ENCODE measurements around the gene FAM114A1. TPM values are rescaled to one million over a fixed set of nuclear protein-coding genes. Genes with fewer than 3 reads are reported as not detected.

FAM114A1 gene
- total RNA-seq, 2 donors from 2014 or later: 76.3 to 88.3 TPM

GRCh38 chr4:38846015-38846414 lies 21.6 kb upstream of the FAM114A1 start:
- Histone ChIP-seq H3K9me3 (no peaks in the 10 kb centered on the region), H3K4me1 (no peaks in the 10 kb centered on the region), H3K36me3 (no peaks in the 10 kb centered on the region), H3K27me3 (no peaks in the 10 kb centered on the region), H3K4me3 (no peak overlapping the region), H3K27ac (no peak overlapping the region), H3K9ac (ENCODE audit: low read depth in 2 of 2, low read length in 2 of 2) (no peak overlapping the region)
- intact Hi-C loops (cut with DNase I): no loop called here
- DNase-seq: no peak
- TF ChIP-seq, protein P1, sequence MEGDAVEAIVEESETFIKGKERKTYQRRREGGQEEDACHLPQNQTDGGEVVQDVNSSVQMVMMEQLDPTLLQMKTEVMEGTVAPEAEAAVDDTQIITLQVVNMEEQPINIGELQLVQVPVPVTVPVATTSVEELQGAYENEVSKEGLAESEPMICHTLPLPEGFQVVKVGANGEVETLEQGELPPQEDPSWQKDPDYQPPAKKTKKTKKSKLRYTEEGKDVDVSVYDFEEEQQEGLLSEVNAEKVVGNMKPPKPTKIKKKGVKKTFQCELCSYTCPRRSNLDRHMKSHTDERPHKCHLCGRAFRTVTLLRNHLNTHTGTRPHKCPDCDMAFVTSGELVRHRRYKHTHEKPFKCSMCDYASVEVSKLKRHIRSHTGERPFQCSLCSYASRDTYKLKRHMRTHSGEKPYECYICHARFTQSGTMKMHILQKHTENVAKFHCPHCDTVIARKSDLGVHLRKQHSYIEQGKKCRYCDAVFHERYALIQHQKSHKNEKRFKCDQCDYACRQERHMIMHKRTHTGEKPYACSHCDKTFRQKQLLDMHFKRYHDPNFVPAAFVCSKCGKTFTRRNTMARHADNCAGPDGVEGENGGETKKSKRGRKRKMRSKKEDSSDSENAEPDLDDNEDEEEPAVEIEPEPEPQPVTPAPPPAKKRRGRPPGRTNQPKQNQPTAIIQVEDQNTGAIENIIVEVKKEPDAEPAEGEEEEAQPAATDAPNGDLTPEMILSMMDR (IDR thresholded peaks at IDR 0.05): no peak

GRCh38 chr4:38855466-38855865 lies 12.1 kb upstream of the FAM114A1 start:
- intact Hi-C loops (cut with DNase I): loop anchor here (5.0 kb wide), 1 partner anchor 98 kb away; no protein-coding TSS in a partner anchor
- Histone ChIP-seq H3K36me3 (no peaks in the 10 kb centered on the region), H3K4me1 (no peaks in the 10 kb centered on the region), H3K9ac (ENCODE audit: low read depth in 2 of 2, low read length in 2 of 2) (no peak overlapping the region), H3K9me3 (no peaks in the 10 kb centered on the region), H3K4me3 (no peak overlapping the region), H3K27ac (no peak overlapping the region), H3K27me3 (no peaks in the 10 kb centered on the region)
- DNase-seq: no peak
- TF ChIP-seq, protein P1 (IDR thresholded peaks at IDR 0.05): no peak

DNA sequence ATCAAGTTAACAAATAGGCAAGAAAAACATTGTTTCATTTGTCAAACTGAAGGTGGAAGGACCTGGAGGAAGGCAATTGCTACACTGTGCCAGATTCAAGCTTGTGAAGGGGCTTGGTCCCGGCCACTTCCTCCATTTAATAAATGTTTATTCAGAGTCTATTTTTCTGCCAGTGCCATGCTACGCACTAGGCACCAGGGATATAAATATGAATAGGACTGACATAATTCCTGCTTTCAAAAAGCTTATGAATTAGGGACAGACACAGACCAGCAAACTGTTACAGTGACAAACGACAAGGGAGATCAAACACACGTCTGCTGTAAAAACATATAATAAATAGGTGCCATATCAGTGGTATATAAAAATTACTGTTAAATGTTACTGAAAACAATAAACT lies 11.6 kb upstream of the FAM114A1 start:
- peak overlapping the region in 1 of 2 donors; percentile 63 for H3K9ac ChIP-seq (ENCODE audit: low read depth in 2 of 2, low read length in 2 of 2)
- no peaks in the 10 kb centered on the region for H3K4me1 ChIP-seq
- peak overlapping the region; percentile 59 for H3K27ac ChIP-seq
- intact Hi-C loops (cut with DNase I): loop anchor here (5.0 kb wide), 1 partner anchor 99 kb away; no protein-coding TSS in a partner anchor
- H3K4me3 ChIP-seq: no peak overlapping the region
- no peaks in the 10 kb centered on the region for H3K9me3 ChIP-seq
- DNase-seq: no peak
- no peaks in the 10 kb centered on the region for H3K27me3 ChIP-seq
- TF ChIP-seq, protein P1 (IDR thresholded peaks at IDR 0.05): no peak
- H3K36me3 ChIP-seq: no peaks in the 10 kb centered on the region

DNA sequence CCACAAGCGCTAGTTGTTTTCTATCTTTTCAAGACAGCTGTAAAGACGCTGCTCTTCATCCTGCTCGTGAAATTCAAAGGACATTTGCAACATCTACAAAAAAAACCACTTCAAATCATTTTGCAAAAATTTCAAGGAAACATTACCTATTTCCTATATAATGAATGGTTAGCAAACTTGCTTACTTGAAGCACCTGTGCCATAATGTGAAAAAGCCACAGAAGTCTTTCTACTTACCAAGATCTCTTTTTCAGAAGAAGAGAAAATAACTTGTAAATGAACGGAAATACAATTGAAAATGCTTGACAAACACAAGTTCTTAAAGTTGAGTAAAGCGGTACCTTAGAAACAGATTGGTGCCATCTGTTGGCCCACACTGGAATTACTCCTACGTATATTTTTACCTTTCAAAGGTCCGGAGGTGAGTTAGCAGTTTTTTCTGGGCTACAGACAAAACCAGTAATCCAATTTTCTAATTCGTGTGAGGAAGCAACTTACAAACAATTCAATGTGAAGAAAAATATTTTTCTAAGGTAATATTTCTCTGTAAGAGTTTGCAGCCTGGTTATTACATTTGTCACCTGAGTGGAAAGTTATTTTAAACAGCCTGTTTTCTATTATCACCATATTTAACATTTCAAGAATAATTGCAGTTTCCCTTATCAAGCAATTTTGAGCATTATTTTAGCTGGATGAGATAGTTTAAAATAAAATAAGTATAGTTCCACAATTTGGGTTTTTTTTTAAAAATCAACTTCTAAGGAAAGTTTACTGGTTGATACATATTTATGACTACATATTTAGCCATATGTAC lies 10.9 kb upstream of the FAM114A1 start, which contains the start of gene TLR6:
Gene TLR6, minus strand, starts transcription at position 294 of the 814 bp plus-strand sequence. CDS start 27,344 bp downstream, outside the sequence.
- H3K4me1 ChIP-seq: no peaks in the 10 kb centered on the region
- DNase-seq: peak; percentile 71
- peak within 1 kb of the TSS in 1 of 2 donors; percentile 63 for H3K9ac ChIP-seq (ENCODE audit: low read depth in 2 of 2, low read length in 2 of 2)
- no peak within 1 kb of the TSS for H3K4me3 ChIP-seq
- intact Hi-C loops (cut with DNase I): loop anchor here (5.0 kb wide), 1 partner anchor 99 kb away; no protein-coding TSS in a partner anchor
- no peaks in the 10 kb centered on the region for H3K36me3 ChIP-seq
- no peaks in the 10 kb centered on the region for H3K9me3 ChIP-seq
- no peaks in the 10 kb centered on the region for H3K27me3 ChIP-seq
- peak within 1 kb of the TSS; percentile 59 for H3K27ac ChIP-seq
- TF ChIP-seq, protein P1 (IDR thresholded peaks at IDR 0.05): peak; percentile 89

- TF ChIP-seq, protein P1 (IDR thresholded peaks at IDR 0.05): no peak
- no peak for DNase-seq
- Histone ChIP-seq H3K9me3 (no peaks in the 10 kb centered on the region), H3K27ac (peak overlapping the region; percentile 59), H3K27me3 (no peaks in the 10 kb centered on the region), H3K36me3 (no peaks in the 10 kb centered on the region), H3K4me3 (no peak overlapping the region), H3K4me1 (no peaks in the 10 kb centered on the region), H3K9ac (ENCODE audit: low read depth in 2 of 2, low read length in 2 of 2) (no peak overlapping the region)
- intact Hi-C loops (cut with DNase I): loop anchor here (5.0 kb wide), 1 partner anchor 100 kb away; no protein-coding TSS in a partner anchor
These were observed 10.1 kb upstream of the FAM114A1 start for GRCh38 chr4:38857354-38858096.

All from colonic mucosa (tissue), 4 donors.